Mucosa of gallbladder (tissue), 1 donor: ENCODE results near the gene HHIPL1. TPM values are rescaled to one million over a fixed set of nuclear protein-coding genes. Genes with fewer than 3 reads are reported as not detected.

ENCODE experiments used
- DNase-seq: peaks from one replicate; pipeline ENCODE4 v3.0.0-alpha.2; 2020; ENCODE audit warnings: low spot score
- total RNA-seq: library from RNA; stranded (reverse); gene quantifications from one replicate; pipeline ENCODE4 v1.2.1, GENCODE V29; 2021
- donor health status: DM: no; HTN: no; CAD: no.

Gene HHIPL1
- total RNA-seq, 1 donor from 2014 or later = 5.3 TPM

- DNase-seq = no peak
These were observed 44.6 kb downstream of the HHIPL1 start for GRCh38 chr14:99689266-99690236.

GRCh38 chr14:99690636-99691035, 45.7 kb downstream of the HHIPL1 start:
- no peak for DNase-seq

GRCh38 chr14:99691111-99691885, 46.4 kb downstream of the HHIPL1 start:
- no peak for DNase-seq

GRCh38 chr14:99693918-99694317, 49.0 kb downstream of the HHIPL1 start:
- no peak for DNase-seq

- DNase-seq = no peak
These were observed 52.0 kb downstream of the HHIPL1 start for GRCh38 chr14:99696929-99697328.

- DNase-seq = no peak
These were observed 53.3 kb downstream of the HHIPL1 start for GRCh38 chr14:99698236-99698635.

GRCh38 chr14:99698642-99699041, 53.7 kb downstream of the HHIPL1 start:
- no peak for DNase-seq

GRCh38 chr14:99699085-99699760, 54.3 kb downstream of the HHIPL1 start:
- DNase-seq = no peak

GRCh38 chr14:99699861-99700260, 54.9 kb downstream of the HHIPL1 start:
- DNase-seq = no peak

- no peak for DNase-seq
These were observed 55.5 kb downstream of the HHIPL1 start for GRCh38 chr14:99700379-99700778.

- no peak for DNase-seq
These were observed 56.3 kb downstream of the HHIPL1 start for GRCh38 chr14:99701260-99701659.

GRCh38 chr14:99702115-99702514, 57.2 kb downstream of the HHIPL1 start:
- DNase-seq = no peak

GRCh38 chr14:99703381-99703780, 58.5 kb downstream of the HHIPL1 start:
- no peak for DNase-seq

- no peak for DNase-seq
These were observed 59.1 kb downstream of the HHIPL1 start for GRCh38 chr14:99704037-99704436.

GRCh38 chr14:99706107-99706900, 61.4 kb downstream of the HHIPL1 start:
- DNase-seq = no peak

GRCh38 chr14:99707420-99707819, 62.5 kb downstream of the HHIPL1 start:
- no peak for DNase-seq

GRCh38 chr14:99707921-99708320, 63.0 kb downstream of the HHIPL1 start:
- DNase-seq = no peak

GRCh38 chr14:99708449-99708848, 63.5 kb downstream of the HHIPL1 start:
- DNase-seq = no peak

- DNase-seq = no peak
These were observed 69.0 kb downstream of the HHIPL1 start for GRCh38 chr14:99713972-99714371.

GRCh38 chr14:99715266-99716000, 70.5 kb downstream of the HHIPL1 start:
- no peak for DNase-seq
